ENCODE measurements around the gene PRM1.

Gene PRM1

DNA sequence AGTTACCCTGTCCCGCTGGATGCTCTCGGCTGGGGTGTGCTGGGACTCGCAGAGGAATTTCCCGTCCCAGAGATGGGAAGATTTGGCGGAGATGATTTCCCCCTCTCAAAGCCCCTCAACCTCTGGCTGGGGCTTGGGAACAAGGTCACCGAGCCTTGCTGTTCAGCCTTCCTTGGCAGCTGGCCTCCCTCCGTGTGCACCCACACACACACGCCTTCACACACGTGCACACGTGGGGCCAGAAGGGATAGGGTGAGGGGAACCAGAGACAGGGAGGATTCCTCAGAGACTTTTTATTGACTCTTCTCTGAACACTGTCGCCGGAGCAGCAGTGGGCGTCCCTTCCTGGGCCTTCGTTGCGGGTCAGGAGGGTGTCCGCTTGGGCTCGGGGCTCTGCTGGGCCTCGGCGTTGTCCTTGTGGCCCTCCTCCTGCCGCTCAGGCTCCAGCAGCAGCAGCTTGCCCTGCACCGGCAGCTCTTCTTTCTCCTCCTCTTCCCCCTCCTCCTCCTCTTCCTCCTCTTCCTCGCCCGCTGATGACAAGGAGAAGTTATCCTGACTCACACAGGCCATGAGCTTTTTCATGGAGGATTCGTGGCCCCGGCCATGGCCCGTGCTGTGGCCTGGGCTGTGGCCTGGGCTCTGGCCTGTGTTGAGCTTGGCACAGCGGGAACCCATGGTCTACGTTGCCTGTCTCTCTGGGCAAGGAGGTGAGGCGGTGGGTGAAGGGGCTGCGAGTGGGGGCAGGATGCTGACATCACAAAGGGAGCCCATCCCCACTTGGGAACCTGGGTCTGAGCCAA, 8.0 kb downstream of the PRM1 start, which contains the start of gene PRM3:
TSS of gene PRM3 (minus strand) at position 709 of the 800 bp plus-strand sequence. CDS start at position 675, 34 bp downstream.
- no peak for DNase-seq (ENCODE audit: low read depth)

DNA sequence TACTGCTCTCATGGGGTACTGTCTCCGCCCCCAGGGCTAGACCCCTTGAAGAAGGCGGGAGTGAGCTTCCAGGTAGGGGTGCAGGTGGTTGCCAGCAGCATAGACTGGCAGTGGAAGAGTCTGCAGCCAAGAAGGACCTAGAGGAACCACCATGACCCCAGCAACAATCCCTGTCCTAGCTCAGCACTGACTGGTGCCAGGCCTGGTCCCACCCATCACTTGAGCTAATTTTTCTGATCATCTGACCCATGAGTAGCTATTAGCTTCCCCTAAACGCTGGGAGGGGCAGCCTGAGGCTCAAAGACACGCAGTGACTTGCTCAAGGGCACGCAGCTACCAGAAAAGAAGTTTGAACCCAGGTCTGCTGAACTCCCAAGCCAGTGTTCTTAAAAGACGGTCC, 8.6 kb downstream of the PRM1 start:
- no peak for DNase-seq (ENCODE audit: low read depth)

DNA sequence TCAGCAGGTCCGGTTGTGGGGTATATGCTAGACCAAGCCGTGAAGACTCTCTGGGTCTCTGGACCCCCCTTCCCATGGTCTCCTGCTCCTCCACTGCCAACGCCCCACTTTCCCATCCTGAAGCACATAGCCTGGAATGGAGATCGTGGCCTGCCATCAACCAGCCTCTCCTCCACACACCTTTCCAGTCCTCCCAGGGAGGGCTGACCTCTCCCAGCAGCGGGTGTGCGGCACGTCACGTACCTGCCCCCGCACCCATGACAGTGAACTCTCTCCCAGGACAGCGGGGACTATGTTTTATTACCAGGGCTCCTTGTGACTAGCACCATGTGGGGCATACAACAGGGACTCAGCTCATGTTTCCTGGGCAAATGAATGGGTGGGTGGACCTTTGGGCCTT, 9.5 kb downstream of the PRM1 start:
- no peak for DNase-seq (ENCODE audit: low read depth)

DNA sequence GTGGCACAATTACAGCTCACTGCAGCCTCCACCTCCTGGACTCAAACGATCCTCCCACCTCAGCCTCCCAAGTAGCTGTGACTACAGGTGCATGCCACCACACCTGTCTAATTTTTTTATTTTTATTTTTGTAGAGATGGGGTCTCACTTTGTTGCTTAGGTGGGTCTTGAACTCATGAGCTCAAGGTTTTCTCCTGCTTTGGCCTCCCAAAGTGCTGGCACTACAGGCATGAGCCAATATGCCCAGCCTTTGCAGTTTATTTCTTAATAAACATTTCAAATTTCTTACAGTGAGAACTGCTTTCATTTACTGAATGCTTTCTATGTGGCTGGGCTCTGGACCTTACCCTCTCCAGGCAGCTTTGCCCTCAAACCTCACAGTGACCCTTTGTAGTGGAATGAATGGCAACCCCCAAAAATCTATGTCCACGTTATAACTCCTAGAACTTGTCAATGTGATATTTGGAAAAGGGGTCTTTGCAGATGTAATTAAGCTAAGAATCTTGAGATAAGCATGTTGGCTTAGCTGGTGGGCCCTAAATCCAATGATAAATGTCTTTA, 10.4 kb downstream of the PRM1 start:
- no peak for DNase-seq (ENCODE audit: low read depth)

DNA sequence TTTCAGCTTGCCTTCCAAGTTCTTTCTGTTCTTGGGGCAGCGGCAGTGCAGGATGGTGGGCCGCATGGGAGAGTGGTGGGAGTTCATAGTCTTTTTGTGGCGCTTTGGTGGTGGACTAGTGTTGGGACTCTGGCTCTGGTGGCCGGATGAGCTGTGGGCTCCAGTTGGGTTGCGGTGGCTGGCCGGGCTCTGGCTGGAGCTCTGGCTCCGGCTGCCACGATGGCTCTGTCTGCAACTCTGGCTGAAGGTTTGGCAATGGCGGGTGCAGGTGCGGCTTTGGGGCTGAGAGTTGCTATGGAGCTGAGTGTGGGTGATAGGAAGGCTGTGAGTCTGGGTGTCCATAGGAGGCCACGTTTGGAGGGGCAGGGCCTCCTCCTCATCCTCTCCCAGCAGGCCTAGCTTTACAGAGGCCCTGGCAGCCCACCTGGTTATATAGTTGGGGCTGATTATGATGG, 12.2 kb downstream of the PRM1 start, which contains the start of gene TNP2:
TSS of gene TNP2 (minus strand) at position 405 of the 455 bp plus-strand sequence. CDS start at position 342, 63 bp downstream.
- no peak for DNase-seq (ENCODE audit: low read depth)

DNA sequence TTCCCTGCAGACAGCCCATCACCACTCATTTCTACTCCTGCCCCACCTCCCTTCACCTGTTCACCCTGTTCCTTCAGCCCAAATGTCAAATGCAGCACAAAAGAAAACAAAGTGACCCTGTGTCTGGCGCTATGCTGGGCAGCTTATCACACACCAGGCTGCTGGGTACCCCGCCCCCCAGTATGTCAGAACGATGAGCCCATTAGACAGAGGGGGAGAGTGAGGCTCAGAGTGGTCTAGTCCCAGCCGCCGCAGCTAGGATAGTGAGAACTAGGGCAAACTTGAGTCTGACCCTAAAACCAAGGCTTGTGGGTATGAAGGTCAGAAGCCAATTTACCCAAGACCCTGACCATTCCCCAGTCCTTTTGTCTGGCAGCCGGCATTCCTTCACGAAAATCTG, 16.0 kb downstream of the PRM1 start:
- no peak for DNase-seq (ENCODE audit: low read depth)

DNA sequence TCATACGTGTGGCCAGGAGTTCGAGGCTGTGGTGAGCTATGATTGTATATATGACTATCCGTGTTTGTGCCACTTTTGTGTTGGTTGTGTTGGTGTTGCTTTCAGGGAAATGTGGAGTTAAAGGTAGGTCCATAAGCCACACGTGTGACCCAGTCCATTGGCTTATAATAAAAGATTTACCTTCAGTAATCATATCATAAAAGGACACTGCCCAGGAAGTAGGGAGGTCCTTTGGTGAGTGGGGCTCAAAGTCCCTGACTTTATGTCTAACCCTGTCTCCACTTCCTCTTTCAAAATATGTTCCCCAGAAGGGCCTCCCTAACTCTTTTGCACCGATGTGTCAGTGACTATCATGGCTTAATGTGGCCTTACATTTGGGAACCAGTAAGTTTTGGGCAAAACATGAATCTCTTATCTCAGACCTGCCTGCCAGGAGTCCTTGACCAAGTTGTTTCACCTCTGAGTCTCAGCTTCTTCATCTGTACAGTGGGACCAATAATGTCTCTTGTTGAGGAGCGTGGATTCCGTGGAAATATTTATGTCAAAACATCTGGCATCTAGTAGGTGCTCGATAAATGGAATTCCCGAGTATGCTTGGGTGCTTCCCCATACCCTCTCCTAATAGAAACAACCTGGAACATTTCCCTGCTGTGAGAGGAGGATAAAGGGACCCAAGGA, 16.8 kb downstream of the PRM1 start:
- no peak for DNase-seq (ENCODE audit: low read depth)

DNA sequence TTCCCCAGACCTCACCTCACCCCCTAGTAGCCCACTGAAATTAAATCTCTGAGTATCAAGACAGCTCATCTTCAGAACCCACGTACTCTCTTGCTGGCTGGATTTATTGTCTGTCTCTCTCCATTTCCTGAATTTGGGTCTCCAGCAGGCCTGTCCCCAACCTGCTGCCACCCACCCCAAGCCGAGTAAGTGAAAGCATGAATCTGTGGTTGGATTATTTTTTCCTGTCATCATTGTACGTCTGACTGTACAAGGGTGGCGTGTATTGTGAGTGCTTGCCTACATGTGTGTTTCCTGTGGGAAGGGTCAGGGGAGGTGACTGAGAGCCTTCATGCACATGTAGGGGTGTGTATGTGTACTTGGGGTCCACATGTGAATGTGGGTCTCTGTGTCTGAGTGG, 17.4 kb downstream of the PRM1 start:
- DNase-seq (ENCODE audit: low read depth), result no peak

DNA sequence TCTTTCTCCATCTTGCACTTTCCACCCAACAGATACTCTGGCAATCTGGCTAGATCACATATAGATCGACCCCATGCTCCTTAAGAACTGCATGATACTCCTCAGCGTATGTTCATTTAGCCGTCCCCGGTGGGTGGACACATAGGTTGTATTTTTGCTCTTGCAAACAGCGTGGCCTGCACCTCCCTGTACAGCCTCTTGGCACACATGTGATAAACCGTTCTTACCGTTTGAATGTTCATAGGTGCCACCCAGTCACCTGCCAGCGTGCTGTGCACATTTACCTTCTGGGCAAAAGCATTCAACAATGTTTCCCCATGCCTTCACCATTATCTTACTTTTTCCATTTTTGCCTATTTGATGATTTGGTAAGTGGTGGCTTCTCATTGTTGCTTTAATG, 18.2 kb downstream of the PRM1 start:
- DNase-seq (ENCODE audit: low read depth), result no peak

DNA sequence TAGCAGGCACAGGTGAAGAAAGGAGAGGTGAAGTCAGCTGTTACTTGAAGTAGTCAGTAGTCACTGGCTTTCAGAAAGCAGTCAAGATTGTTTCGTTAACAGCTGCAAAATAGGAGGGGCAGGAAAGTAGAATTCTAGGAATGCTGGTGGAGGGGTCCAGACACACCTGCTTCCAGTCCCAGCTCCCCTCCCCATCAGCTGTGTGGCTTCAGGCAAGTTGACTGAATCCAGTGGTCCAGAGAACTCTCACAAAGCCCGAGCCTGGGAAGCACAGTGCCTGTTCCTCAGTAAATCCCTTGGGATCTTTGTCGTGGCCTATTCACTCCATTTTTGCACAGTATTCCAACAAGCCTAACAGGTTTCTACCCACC, 20.5 kb downstream of the PRM1 start:
- DNase-seq (ENCODE audit: low read depth), result no peak

DNA sequence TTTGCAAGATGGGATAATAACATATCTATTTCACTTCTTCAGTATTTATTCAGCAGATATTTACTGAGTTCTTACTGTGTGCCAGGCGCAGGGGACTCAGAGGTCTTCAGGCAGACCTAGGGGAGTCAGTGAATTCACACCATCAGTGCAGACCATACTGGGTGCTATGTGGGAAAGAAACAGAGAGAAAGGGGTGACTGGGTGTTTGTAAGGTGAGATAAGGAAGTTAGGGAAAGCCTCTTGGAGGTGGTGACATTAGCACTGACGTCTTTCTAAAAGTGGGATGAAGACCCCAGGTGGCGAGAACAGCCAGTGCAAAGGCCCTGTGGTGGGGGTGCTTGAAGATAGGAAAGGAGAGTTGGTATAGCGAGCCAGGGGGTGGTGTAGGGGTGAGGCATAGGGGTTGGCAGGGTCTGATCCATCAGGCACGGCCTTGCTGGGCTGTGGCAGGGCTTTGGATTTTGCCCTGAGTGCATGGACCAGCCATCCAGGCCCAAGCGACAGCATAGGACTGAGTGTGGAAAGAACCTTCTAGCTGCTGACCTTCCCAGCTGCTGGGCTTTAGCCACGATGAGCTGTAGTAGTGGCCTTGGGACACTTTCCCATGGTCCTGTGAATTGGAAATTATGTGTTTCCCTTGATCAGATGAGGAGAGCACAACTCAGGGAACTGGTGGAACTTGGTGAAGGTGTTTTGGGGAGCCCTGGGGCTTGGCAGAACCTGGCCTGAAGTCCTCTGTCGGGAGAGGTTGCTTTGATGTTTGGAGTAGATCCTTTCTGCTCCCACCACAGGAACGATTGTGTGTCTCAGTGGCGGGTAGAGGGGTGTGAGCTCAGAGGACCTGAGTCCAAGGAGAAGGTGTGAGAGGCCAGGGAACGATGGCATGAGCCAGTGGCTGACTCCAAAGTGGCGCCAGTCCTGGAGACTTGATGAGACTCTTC, 21.2 kb downstream of the PRM1 start:
- no peak for DNase-seq (ENCODE audit: low read depth)

DNA sequence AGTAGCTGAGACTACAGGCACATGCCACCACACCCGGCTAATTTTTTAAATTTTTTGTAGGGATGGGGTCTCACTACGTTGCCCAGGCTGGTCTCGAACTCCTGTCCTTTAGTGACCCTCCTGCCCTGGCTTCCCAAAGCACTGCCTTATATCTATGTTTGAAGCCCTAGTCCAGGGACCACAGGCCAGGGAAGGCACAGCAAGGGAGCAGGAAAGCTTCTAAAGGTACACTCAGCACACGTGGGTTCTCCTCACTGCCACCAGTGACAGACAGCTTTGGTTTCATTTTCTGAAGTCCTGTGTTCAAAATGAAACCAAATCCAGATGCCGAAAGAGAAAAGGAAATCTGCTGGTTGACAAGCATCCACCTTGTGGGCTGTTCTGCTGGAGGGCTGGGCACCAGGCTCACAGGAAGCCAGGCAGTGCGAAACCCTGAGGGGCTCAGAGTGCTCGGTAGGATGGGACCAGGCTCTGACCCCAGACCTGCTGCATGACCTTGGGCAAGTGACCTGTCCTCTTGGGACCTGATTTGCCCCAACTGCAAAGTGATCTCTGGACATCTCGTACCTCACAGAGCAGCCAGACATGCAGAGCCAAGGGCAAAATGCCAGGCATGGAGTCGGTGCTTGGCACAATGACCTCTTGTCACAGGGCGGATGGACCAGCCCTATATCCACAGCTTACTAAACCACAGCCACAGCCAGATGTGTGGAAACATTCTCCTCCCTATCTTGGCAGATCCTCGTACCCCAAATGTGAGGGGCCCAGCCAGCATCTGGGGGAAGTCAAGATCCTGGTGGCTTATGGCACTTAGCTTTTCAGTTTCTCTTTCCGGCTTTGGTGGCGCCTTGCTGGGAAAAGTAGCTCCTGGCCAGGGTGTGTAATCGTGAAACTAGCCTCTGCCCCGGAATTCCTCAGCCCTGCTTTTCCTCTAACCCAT, 22.3 kb downstream of the PRM1 start:
- no peak for DNase-seq (ENCODE audit: low read depth)

DNA sequence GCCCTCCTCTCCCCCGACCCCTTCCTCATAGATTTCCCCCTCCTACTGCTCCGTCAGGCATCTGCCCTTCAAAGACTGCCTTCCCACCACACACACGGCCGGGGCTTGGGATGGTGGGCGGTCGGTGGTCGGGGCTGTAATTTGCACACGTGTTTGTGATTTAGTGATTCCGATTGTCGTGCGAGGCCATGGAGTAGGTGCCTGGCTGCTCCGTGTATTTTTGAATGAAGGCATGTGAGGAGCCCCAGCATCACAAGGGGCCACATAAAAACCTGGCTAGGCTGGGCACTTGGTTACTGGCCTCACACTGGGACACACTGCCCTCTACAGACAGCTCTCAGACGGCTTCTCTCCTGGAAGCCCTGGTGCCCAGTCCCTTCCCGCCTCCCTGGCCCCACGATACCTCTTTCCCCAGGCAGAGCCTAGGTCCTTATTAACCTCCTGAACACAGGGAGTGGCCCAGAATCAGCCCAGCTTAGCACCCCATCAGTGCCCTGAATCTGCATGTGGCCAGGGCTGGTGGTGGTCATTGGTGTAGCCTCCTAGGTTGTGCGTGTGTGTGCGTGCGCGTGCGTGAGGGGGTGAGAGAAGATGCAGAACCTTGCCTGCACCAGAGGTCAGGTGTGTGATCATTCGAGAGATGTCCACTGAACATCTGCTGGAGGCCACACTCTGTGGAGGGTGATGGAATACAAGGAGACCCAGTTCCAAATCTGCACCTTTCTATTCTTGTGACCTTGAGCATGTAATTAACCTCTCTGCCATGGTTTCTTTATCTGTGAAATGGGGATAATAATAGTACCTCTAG, 23.8 kb downstream of the PRM1 start:
- peak; percentile 78 for DNase-seq (ENCODE audit: low read depth)

DNA sequence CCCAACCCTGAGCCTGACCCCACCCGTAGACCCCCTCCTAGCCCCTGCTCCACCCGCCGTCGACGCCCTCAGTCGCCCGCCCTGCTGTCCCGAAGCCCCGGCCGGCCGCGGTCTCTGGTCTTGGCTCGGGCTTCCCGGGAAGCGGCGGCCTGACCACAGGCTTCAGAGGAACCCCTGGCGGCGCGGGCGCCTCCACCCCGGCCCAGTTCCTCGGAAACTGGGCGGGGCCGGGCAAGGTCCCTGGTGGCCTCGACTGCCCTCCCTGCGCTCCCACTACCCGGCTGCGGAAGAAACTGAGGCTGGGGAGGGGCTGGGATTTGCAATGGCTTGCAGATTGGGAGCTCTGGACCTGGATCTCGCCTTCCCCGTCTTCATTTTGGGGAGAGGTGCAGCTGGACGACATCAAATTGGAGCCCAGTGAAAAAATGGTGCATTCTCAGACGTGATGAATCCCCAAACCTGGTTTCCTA, 24.4 kb downstream of the PRM1 start:
- peak; percentile 38 for DNase-seq (ENCODE audit: low read depth)

DNA sequence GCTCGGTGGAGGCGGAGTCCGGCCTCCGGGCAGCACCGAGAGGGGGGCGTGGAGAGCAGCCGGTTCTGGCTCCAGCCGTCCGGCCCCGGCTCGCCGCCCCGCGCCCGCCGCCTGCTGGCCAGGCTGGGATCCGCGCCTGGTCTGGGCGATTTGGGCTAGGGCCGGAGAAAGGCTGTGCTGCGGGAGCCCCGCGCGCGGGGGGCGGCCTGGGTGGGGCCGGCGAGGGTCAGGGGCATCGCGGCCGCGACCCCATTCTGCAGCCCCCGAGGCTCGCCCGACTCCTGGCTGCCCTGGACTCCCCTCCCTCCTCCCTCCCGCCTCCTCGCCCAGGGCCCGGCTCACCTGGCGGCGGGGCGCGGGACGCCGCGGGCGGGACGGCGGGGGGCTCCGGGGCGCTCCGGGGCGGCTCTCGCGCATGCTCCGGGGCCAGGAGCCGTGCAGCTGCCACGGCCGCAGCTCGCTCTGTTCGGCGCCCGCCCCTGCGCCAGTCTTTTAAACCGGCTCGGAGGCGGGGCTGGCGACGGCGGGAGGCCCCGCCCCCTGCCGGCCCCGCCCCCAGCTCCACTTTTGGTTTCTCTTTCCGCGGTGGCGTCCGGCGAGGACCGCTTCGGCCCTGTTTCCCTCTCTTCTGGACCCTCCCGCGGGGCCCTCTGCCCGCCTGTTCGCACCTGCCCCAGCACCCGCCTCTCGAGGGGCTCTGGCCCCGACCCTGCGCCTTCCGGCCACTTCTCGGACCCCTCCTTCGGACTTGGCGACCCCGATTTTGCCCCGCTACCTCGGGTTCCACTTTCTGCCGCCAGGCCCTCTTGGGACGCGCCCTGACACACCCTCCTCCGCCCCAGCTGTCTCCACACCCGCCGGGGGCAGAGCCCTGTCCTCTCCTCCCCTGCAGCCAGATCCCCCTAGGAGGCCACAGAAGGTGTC, 25.1 kb downstream of the PRM1 start, which contains the start of gene SOCS1:
TSS of gene SOCS1 (minus strand) at position 468 of the 924 bp plus-strand sequence. CDS start 726 bp downstream, outside the sequence.
- DNase-seq (ENCODE audit: low read depth), result peak; percentile 62

DNA sequence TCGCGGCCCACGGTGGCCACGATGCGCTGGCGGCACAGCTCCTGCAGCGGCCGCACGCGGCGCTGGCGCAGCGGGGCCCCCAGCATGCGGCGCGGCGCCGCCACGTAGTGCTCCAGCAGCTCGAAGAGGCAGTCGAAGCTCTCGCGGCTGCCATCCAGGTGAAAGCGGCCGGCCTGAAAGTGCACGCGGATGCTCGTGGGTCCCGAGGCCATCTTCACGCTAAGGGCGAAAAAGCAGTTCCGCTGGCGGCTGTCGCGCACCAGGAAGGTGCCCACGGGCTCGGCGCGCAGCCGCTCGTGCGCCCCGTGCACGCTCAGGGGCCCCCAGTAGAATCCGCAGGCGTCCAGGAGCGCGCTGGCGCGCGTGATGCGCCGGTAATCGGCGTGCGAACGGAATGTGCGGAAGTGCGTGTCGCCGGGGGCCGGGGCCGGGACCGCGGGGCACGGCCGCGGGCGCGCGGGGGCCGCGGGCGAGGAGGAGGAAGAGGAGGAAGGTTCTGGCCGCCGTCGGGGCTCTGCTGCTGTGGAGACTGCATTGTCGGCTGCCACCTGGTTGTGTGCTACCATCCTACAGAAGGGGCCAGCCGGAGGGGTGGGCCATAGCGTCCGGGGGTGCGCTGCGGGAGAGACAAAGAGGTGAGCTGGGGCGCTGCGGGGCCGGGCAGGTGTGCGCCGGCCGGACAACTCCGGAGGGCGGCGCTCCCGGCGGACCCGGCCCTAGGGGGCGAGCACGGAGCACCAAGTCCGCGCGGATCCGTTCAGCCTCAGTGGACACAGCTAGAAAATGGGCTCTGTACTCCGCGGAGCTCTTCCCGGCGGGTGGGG, 26.0 kb downstream of the PRM1 start:
- DNase-seq (ENCODE audit: low read depth), result no peak

All from stromal cell of bone marrow (primary cell).